ENCODE measurements around the gene KIAA1671.
"Not testable (repeated sequence)": the region's sequence is repeated elsewhere in the genome, so short reads cannot be mapped to it uniquely, and the experiment has no call there.

The KIAA1671 gene

GRCh38 chr22:25233706-25234105 is 281.2 kb downstream of the KIAA1671 start:
- not testable (repeated sequence) for H3K9ac ChIP-seq (ENCODE audit: low read length); H4K8ac ChIP-seq (ENCODE audit: low read depth, low read length); H3K79me2 ChIP-seq (ENCODE audit: control insufficient read depth, insufficient read depth, low read length); H2BK5ac ChIP-seq (ENCODE audit: low read length); H2AK5ac ChIP-seq (ENCODE audit: low read length); H3K23ac ChIP-seq (ENCODE audit: low read length); H3K4me2 ChIP-seq (ENCODE audit: low read length); DNase-seq; H3K56ac ChIP-seq (ENCODE audit: low read length); H3K4ac ChIP-seq (ENCODE audit: low read depth, low read length); H2BK15ac ChIP-seq (replicated peaks; ENCODE audit: low read depth); H3K18ac ChIP-seq (ENCODE audit: low read length); H4K5ac ChIP-seq (ENCODE audit: low read length); H3K27ac ChIP-seq (ENCODE audit: low read depth, low read length); H3K4me3 ChIP-seq (ENCODE audit: low read length); H3K79me1 ChIP-seq (ENCODE audit: low read length); H3K36me3 ChIP-seq (ENCODE audit: control insufficient read depth, insufficient read depth, low read length); H3K4me1 ChIP-seq (ENCODE audit: control insufficient read depth, low read depth, low read length); H3K27me3 ChIP-seq (ENCODE audit: insufficient read depth, low read length, poor library complexity); H2BK120ac ChIP-seq (ENCODE audit: low read depth, low read length)

- no peak overlapping the region for H3K18ac ChIP-seq (ENCODE audit: low read length)
- H3K4me3 ChIP-seq (ENCODE audit: low read length) = no peak overlapping the region
- H2BK15ac ChIP-seq (replicated peaks; ENCODE audit: low read depth) = no peak overlapping the region
- H2BK5ac ChIP-seq (ENCODE audit: low read length) = no peak overlapping the region
- H3K4me2 ChIP-seq (ENCODE audit: low read length) = no peak overlapping the region
- H4K8ac ChIP-seq (ENCODE audit: low read depth, low read length) = no peak overlapping the region
- no peaks in the 10 kb centered on the region for H3K36me3 ChIP-seq (ENCODE audit: control insufficient read depth, insufficient read depth, low read length)
- H3K27me3 ChIP-seq (ENCODE audit: insufficient read depth, low read length, poor library complexity) = no peaks in the 10 kb centered on the region
- H2BK120ac ChIP-seq (ENCODE audit: low read depth, low read length) = no peak overlapping the region
- no peak overlapping the region for H3K9ac ChIP-seq (ENCODE audit: low read length)
- no peak overlapping the region for H4K5ac ChIP-seq (ENCODE audit: low read length)
- H2AK5ac ChIP-seq (ENCODE audit: low read length) = no peak overlapping the region
- no peak overlapping the region for H3K27ac ChIP-seq (ENCODE audit: low read depth, low read length)
- H3K4me1 ChIP-seq (ENCODE audit: control insufficient read depth, low read depth, low read length) = no peaks in the 10 kb centered on the region
- no peaks in the 10 kb centered on the region for H3K79me1 ChIP-seq (ENCODE audit: low read length)
- no peak overlapping the region for H3K23ac ChIP-seq (ENCODE audit: low read length)
- DNase-seq = peak; percentile 91
- H3K56ac ChIP-seq (ENCODE audit: low read length) = peak overlapping the region; percentile 36
- WGBS (ENCODE audit: extremely low coverage, insufficient coverage, low lambda C conversion rate) = no CpG with 5 or more reads among the region's 30 CpGs
- no peaks in the 10 kb centered on the region for H3K79me2 ChIP-seq (ENCODE audit: control insufficient read depth, insufficient read depth, low read length)
- H3K4ac ChIP-seq (ENCODE audit: low read depth, low read length) = no peak overlapping the region
These were observed 283.2 kb downstream of the KIAA1671 start for GRCh38 chr22:25235547-25236290.

- Histone ChIP-seq H3K4me1 (ENCODE audit: control insufficient read depth, low read depth, low read length) (no peaks in the 10 kb centered on the region), H3K79me2 (ENCODE audit: control insufficient read depth, insufficient read depth, low read length) (no peaks in the 10 kb centered on the region), H3K56ac (ENCODE audit: low read length) (no peak overlapping the region), H2AK5ac (ENCODE audit: low read length) (no peak overlapping the region), H4K8ac (ENCODE audit: low read depth, low read length) (no peak overlapping the region), H4K5ac (ENCODE audit: low read length) (no peak overlapping the region), H3K4me2 (ENCODE audit: low read length) (no peak overlapping the region), H3K27me3 (ENCODE audit: insufficient read depth, low read length, poor library complexity) (no peaks in the 10 kb centered on the region), H2BK120ac (ENCODE audit: low read depth, low read length) (no peak overlapping the region), H3K4me3 (ENCODE audit: low read length) (no peak overlapping the region), H3K27ac (ENCODE audit: low read depth, low read length) (no peak overlapping the region), H3K23ac (ENCODE audit: low read length) (no peak overlapping the region), H2BK5ac (ENCODE audit: low read length) (no peak overlapping the region), H3K36me3 (ENCODE audit: control insufficient read depth, insufficient read depth, low read length) (no peaks in the 10 kb centered on the region), H3K18ac (ENCODE audit: low read length) (no peak overlapping the region), H2BK15ac (replicated peaks; ENCODE audit: low read depth) (no peak overlapping the region), H3K4ac (ENCODE audit: low read depth, low read length) (no peak overlapping the region), H3K9ac (ENCODE audit: low read length) (no peak overlapping the region), H3K79me1 (ENCODE audit: low read length) (no peaks in the 10 kb centered on the region)
- no CpG with 5 or more reads among the region's 6 CpGs for WGBS (ENCODE audit: extremely low coverage, insufficient coverage, low lambda C conversion rate)
- no peak for DNase-seq
These were observed 283.9 kb downstream of the KIAA1671 start for GRCh38 chr22:25236417-25236816.

GRCh38 chr22:25237503-25237902 is 285.0 kb downstream of the KIAA1671 start:
- WGBS (ENCODE audit: extremely low coverage, insufficient coverage, low lambda C conversion rate) = no CpG with 5 or more reads among the region's 4 CpGs
- H3K4me3 ChIP-seq (ENCODE audit: low read length) = no peak overlapping the region
- no peak overlapping the region for H3K4me2 ChIP-seq (ENCODE audit: low read length)

GRCh38 chr22:25238058-25238457 is 285.5 kb downstream of the KIAA1671 start:
- not testable (repeated sequence) for H2BK15ac ChIP-seq (replicated peaks; ENCODE audit: low read depth); H3K27ac ChIP-seq (ENCODE audit: low read depth, low read length); H3K9ac ChIP-seq (ENCODE audit: low read length); H3K18ac ChIP-seq (ENCODE audit: low read length); H3K27me3 ChIP-seq (ENCODE audit: insufficient read depth, low read length, poor library complexity); H3K4me1 ChIP-seq (ENCODE audit: control insufficient read depth, low read depth, low read length); H2BK5ac ChIP-seq (ENCODE audit: low read length); H3K79me1 ChIP-seq (ENCODE audit: low read length); H3K56ac ChIP-seq (ENCODE audit: low read length); H3K79me2 ChIP-seq (ENCODE audit: control insufficient read depth, insufficient read depth, low read length); H2AK5ac ChIP-seq (ENCODE audit: low read length); H4K5ac ChIP-seq (ENCODE audit: low read length); H3K36me3 ChIP-seq (ENCODE audit: control insufficient read depth, insufficient read depth, low read length); H3K4ac ChIP-seq (ENCODE audit: low read depth, low read length); DNase-seq; H3K4me3 ChIP-seq (ENCODE audit: low read length); H3K4me2 ChIP-seq (ENCODE audit: low read length); H2BK120ac ChIP-seq (ENCODE audit: low read depth, low read length); H4K8ac ChIP-seq (ENCODE audit: low read depth, low read length); H3K23ac ChIP-seq (ENCODE audit: low read length)
- WGBS (ENCODE audit: extremely low coverage, insufficient coverage, low lambda C conversion rate) = no CpG with 5 or more reads among the region's 9 CpGs

More at GRCh38 chr22:25237503-25237902, 285.0 kb downstream of the KIAA1671 start:
- Histone ChIP-seq H2BK120ac (ENCODE audit: low read depth, low read length) (no peak overlapping the region), H3K9ac (ENCODE audit: low read length) (no peak overlapping the region), H3K56ac (ENCODE audit: low read length) (no peak overlapping the region), H4K8ac (ENCODE audit: low read depth, low read length) (no peak overlapping the region), H4K5ac (ENCODE audit: low read length) (no peak overlapping the region), H3K36me3 (ENCODE audit: control insufficient read depth, insufficient read depth, low read length) (no peaks in the 10 kb centered on the region), H2BK15ac (replicated peaks; ENCODE audit: low read depth) (no peak overlapping the region), H3K27me3 (ENCODE audit: insufficient read depth, low read length, poor library complexity) (no peaks in the 10 kb centered on the region), H3K79me1 (ENCODE audit: low read length) (no peaks in the 10 kb centered on the region), H3K4ac (ENCODE audit: low read depth, low read length) (no peak overlapping the region), H2BK5ac (ENCODE audit: low read length) (no peak overlapping the region), H2AK5ac (ENCODE audit: low read length) (no peak overlapping the region), H3K79me2 (ENCODE audit: control insufficient read depth, insufficient read depth, low read length) (no peaks in the 10 kb centered on the region), H3K4me1 (ENCODE audit: control insufficient read depth, low read depth, low read length) (no peaks in the 10 kb centered on the region), H3K18ac (ENCODE audit: low read length) (no peak overlapping the region), H3K23ac (ENCODE audit: low read length) (no peak overlapping the region), H3K27ac (ENCODE audit: low read depth, low read length) (no peak overlapping the region)
- no peak for DNase-seq

All from mesendoderm (in vitro differentiated cells).